Fibroblast of the aortic adventitia (primary cell): ENCODE measurements around the gene HARS1. TPM values are rescaled to one million over a fixed set of nuclear protein-coding genes. Genes with fewer than 3 reads are reported as not detected.
"Not testable (repeated sequence)": the region's sequence is repeated elsewhere in the genome, so short reads cannot be mapped to it uniquely, and the experiment has no call there.

ENCODE experiments used
- DNase-seq: peaks from one replicate; pipeline ENCODE4 v3.0.0-alpha.2; 2010; ENCODE audit warnings: low read depth
- H3K4me3 ChIP-seq: 2 replicates; pipeline ENCODE4 v1.5.1; 2011; ENCODE audit warnings: low read depth, mild to moderate bottlenecking, control low read depth, low read length, moderate library complexity
- CTCF ChIP-seq: IDR thresholded peaks from 2 replicates; pipeline ENCODE4 v1.5.1; 2011; ENCODE audit warnings: mild to moderate bottlenecking, low read length, control low read depth, inconsistent platforms; ENCODE audit not compliant: insufficient read depth
- total RNA-seq: library from RNA; depleted of rRNA; stranded (reverse); fragments of >200 nt; gene quantifications from 2 replicates; pipeline ENCODE4 v1.2.3, GENCODE V29; 2012; ENCODE audit warnings: low replicate concordance

Gene HARS1
- total RNA-seq, 1 donor = 52.2 TPM

GRCh38 chr5:140718266-140718592 lies 27.1 kb upstream of the HARS1 start:
- no peak for DNase-seq
- TF ChIP-seq CTCF = no peak
- no peak overlapping the region for H3K4me3 ChIP-seq

- H3K4me3 ChIP-seq, DNase-seq: not testable (repeated sequence)
Measured at GRCh38 chr5:140716238-140716637, 25.1 kb upstream of the HARS1 start.

GRCh38 chr5:140713562-140714094 lies 22.5 kb upstream of the HARS1 start:
- no peak for TF ChIP-seq CTCF
- H3K4me3 ChIP-seq = no peak overlapping the region
- no peak for DNase-seq

GRCh38 chr5:140711794-140712193 lies 20.6 kb upstream of the HARS1 start:
- no peak for TF ChIP-seq CTCF
- H3K4me3 ChIP-seq = no peak overlapping the region
- no peak for DNase-seq

- peak; percentile 96 for DNase-seq
- no peak for TF ChIP-seq CTCF
- H3K4me3 ChIP-seq = peak overlapping the region; percentile 67
Measured at GRCh38 chr5:140710899-140711552, 19.9 kb upstream of the HARS1 start.

GRCh38 chr5:140708787-140709186 lies 17.6 kb upstream of the HARS1 start:
- not testable (repeated sequence) for DNase-seq, H3K4me3 ChIP-seq

- DNase-seq = no peak
- H3K4me3 ChIP-seq = no peak overlapping the region
- TF ChIP-seq CTCF = no peak
Measured at GRCh38 chr5:140707812-140708211, 16.6 kb upstream of the HARS1 start.
